CD4-positive, alpha-beta T cell (primary cell): ENCODE data around the gene SMYD4. TPM values are rescaled to one million over a fixed set of nuclear protein-coding genes. Genes with fewer than 3 reads are reported as not detected.

Experiments
- ATAC-seq: fragments of 200-7000 bp; cut with Tn5 transposase; one replicate; pipeline ENCODE4 v1.10.0; 2022; ENCODE audit warnings: mild to moderate bottlenecking; ENCODE audit not compliant: poor library complexity
- CTCF ChIA-PET: fragments of 350-600 bp; sonication (Branson Sonifier 250); formaldehyde crosslinking; loops from one replicate; lab custom pipeline; 2021; ENCODE audit warnings: antibody characterized with exemption, inconsistent platforms; lab: Charles Lee
- POLR2A ChIA-PET: fragments of 350-600 bp; sonication (Branson Sonifier 250); formaldehyde crosslinking; loops from one replicate; lab custom pipeline; 2021; ENCODE audit warnings: antibody characterized with exemption, inconsistent platforms; lab: Charles Lee
- DNase-seq, 14 experiments: peaks; one replicate each; pipeline ENCODE4 v3.0.0-alpha.2; 2013 to 2020; ENCODE audit warnings: mixed read lengths in 2 of 14
- H3K27ac ChIP-seq, 2 donors: one replicate each; pipeline versions ENCODE4 v1.5.1 to v1.7.0; 2013; ENCODE audit warnings: low read length in 2 of 2, low read depth in 1 of 2, mild to moderate bottlenecking in 1 of 2
- H3K27me3 ChIP-seq, 2 experiments: 1 replicate in 1 of 2; 2 replicates in 1 of 2; pipeline versions ENCODE4 v1.6.1 to v1.7.0; 2013; ENCODE audit warnings: low read length in 2 of 2, control low read depth in 1 of 2, mild to moderate bottlenecking in 1 of 2, moderate library complexity in 1 of 2; ENCODE audit not compliant: insufficient read depth in 2 of 2, control insufficient read depth in 1 of 2
- H3K36me3 ChIP-seq: one replicate; pipeline ENCODE4 v1.6.1; 2013; ENCODE audit warnings: low read length, control low read depth; ENCODE audit not compliant: insufficient read depth
- H3K4me1 ChIP-seq: one replicate; pipeline ENCODE4 v1.6.1; 2013; ENCODE audit warnings: low read length, control low read depth; ENCODE audit not compliant: insufficient read depth
- H3K4me3 ChIP-seq: one replicate; pipeline ENCODE4 v1.5.1; 2013; ENCODE audit warnings: mild to moderate bottlenecking, low read length, moderate library complexity
- H3K9me3 ChIP-seq, 2 experiments: 1 replicate in 1 of 2; 2 replicates in 1 of 2; pipeline versions ENCODE4 v1.6.1 to v1.7.0; 2013; ENCODE audit warnings: low read length in 2 of 2, mild to moderate bottlenecking in 2 of 2, control low read depth in 1 of 2, moderate library complexity in 1 of 2; ENCODE audit not compliant: control insufficient read depth in 1 of 2, insufficient read depth in 1 of 2
- H3K27ac Mint-ChIP-seq: one replicate; pipeline ENCODE4 v1.8.0; 2020; ENCODE audit warnings: mixed read lengths
- H3K27me3 Mint-ChIP-seq: one replicate; pipeline ENCODE4 v1.8.0; 2021; ENCODE audit warnings: mixed read lengths
- H3K36me3 Mint-ChIP-seq: one replicate; pipeline ENCODE4 v1.8.0; 2021; ENCODE audit warnings: low read depth, mixed read lengths
- H3K4me1 Mint-ChIP-seq: one replicate; pipeline ENCODE4 v1.8.0; 2021; ENCODE audit warnings: low read depth, mixed read lengths
- H3K4me3 Mint-ChIP-seq: one replicate; pipeline ENCODE4 v1.8.0; 2020; ENCODE audit warnings: mild to moderate bottlenecking, mixed read lengths
- H3K9me3 Mint-ChIP-seq: one replicate; pipeline ENCODE4 v1.8.0; 2020; ENCODE audit warnings: mixed read lengths
- CTCF ChIP-seq: fragments of 200-600 bp; IDR thresholded peaks from one replicate; pipeline ENCODE4 v1.8.0; 2022; ENCODE audit warnings: antibody characterized with exemption, mild to moderate bottlenecking
- intact Hi-C, 2 experiments: fragments of 100-400 bp; cut with DNase I in 1 of 2; cut with micrococcal nuclease in 1 of 2; formaldehyde crosslinking; loops; one replicate each; pipeline versions ENCODE4 v1.15.1 to v1.9.0; 2023 to 2025; cut with DNase I, micrococcal nuclease
- total RNA-seq, 174 experiments: library from RNA in 2 of 174; stranded (reverse) in 2 of 174; gene quantifications; one replicate each; pipeline ENCODE4 v1.2.3 and lab custom pipeline; 2021 to 2026

The SMYD4 gene
- total RNA-seq, 2 experiments from 2014 or later, result 9.3 to 10.6 TPM

- TF ChIP-seq CTCF, result no peak
- H3K4me3 Mint-ChIP-seq, result no peak overlapping the region
- ChIA-PET POLR2A (no interaction called here), CTCF (no interaction called here)
- H3K27me3 ChIP-seq, result no peaks in the 10 kb centered on the region
- H3K36me3 ChIP-seq, result peaks cover 56% of the 10 kb centered on the region
- DNase-seq (no peak), ATAC-seq (no peak)
- H3K4me1 ChIP-seq, result peaks cover 10% of the 10 kb centered on the region
- no peaks in the 10 kb centered on the region for H3K9me3 Mint-ChIP-seq
- H3K9me3 ChIP-seq, result no peaks in the 10 kb centered on the region
- H3K27ac Mint-ChIP-seq, result no peak overlapping the region
- intact Hi-C loops, result loop anchor here in 1 of 2 experiments (5.0 kb wide), 1 partner anchor 57 kb away; the partner anchor contains the start of gene WDR81
- H3K4me1 Mint-ChIP-seq, result peaks cover 10% of the 10 kb centered on the region
- no peak overlapping the region for H3K4me3 ChIP-seq
- H3K36me3 Mint-ChIP-seq, result peaks cover 59% of the 10 kb centered on the region
- no peak overlapping the region for H3K27ac ChIP-seq
- H3K27me3 Mint-ChIP-seq, result no peaks in the 10 kb centered on the region
Measured at GRCh38 chr17:1779571-1780131, 50.1 kb downstream of the SMYD4 start.

DNA sequence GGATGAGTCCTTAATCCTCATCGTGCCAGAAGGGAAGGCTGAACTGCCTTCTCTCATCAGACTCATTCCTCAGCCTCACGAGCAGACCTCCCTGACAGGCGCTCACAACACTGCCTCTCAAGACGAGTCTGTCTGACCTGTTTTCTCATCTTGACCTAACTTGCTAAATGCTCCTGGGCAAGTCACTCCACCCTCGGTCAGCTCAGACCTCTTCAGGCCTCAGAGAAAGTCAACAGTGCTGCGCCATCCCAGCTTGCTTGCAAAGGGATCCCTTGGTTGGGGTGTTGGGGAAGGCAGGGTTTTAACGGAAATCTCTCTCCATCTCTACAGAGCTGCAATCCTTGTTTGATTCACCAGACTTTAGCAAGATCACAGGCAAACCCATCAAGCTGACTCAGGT, 52.8 kb downstream of the SMYD4 start:
- Mint-ChIP-seq H3K4me3 (no peak overlapping the region), H3K36me3 (peaks cover 32% of the 10 kb centered on the region), H3K9me3 (no peaks in the 10 kb centered on the region), H3K27me3 (no peaks in the 10 kb centered on the region), H3K27ac (no peak overlapping the region), H3K4me1 (no peaks in the 10 kb centered on the region)
- ChIA-PET POLR2A (no interaction called here), CTCF (no interaction called here)
- intact Hi-C loops, result no loop called here
- Histone ChIP-seq H3K4me3 (no peak overlapping the region), H3K4me1 (no peaks in the 10 kb centered on the region), H3K27me3 (no peaks in the 10 kb centered on the region), H3K27ac (no peak overlapping the region), H3K9me3 (no peaks in the 10 kb centered on the region), H3K36me3 (peaks cover 31% of the 10 kb centered on the region)
- ATAC-seq, result no peak
- no peak for TF ChIP-seq CTCF
- no peak for DNase-seq

GRCh38 chr17:1776328-1776727, 53.4 kb downstream of the SMYD4 start:
- H3K36me3 Mint-ChIP-seq, result peaks cover 26% of the 10 kb centered on the region
- H3K9me3 Mint-ChIP-seq, result no peaks in the 10 kb centered on the region
- TF ChIP-seq CTCF, result no peak
- DNase-seq, result no peak
- H3K4me1 Mint-ChIP-seq, result no peaks in the 10 kb centered on the region
- Histone ChIP-seq H3K4me3 (no peak overlapping the region), H3K4me1 (peaks cover 3% of the 10 kb centered on the region), H3K27ac (no peak overlapping the region), H3K36me3 (peaks cover 26% of the 10 kb centered on the region), H3K9me3 (no peaks in the 10 kb centered on the region), H3K27me3 (no peaks in the 10 kb centered on the region)
- no peak overlapping the region for H3K4me3 Mint-ChIP-seq
- no peaks in the 10 kb centered on the region for H3K27me3 Mint-ChIP-seq
- POLR2A ChIA-PET, result no interaction called here
- no peak for ATAC-seq
- CTCF ChIA-PET, result no interaction called here
- intact Hi-C loops, result no loop called here
- no peak overlapping the region for H3K27ac Mint-ChIP-seq
